ENCODE measurements around the gene TMEM100.

TMEM100 gene

GRCh38 chr17:55764610-55765009 is 41.9 kb upstream of the TMEM100 start:
- ChIA-PET CTCF (no interaction called here), POLR2A (no interaction called here)
- no peak for TF ChIP-seq CTCF (IDR thresholded peaks at IDR 0.05; ENCODE audit: control extremely low read depth, extremely low read depth, low read depth, missing control alignments)
- DNase-seq (ENCODE audit: extremely low spot score) = no peak

- TF ChIP-seq CTCF (IDR thresholded peaks at IDR 0.05; ENCODE audit: control extremely low read depth, extremely low read depth, low read depth, missing control alignments) = no peak
- ChIA-PET CTCF (no interaction called here), POLR2A (no interaction called here)
- no peak for DNase-seq (ENCODE audit: extremely low spot score)
These were observed 41.2 kb upstream of the TMEM100 start for GRCh38 chr17:55763856-55764255.

- TF ChIP-seq CTCF (IDR thresholded peaks at IDR 0.05; ENCODE audit: control extremely low read depth, extremely low read depth, low read depth, missing control alignments) = no peak
These were observed 39.6 kb upstream of the TMEM100 start for GRCh38 chr17:55762086-55762858.

GRCh38 chr17:55760643-55761355 is 38.1 kb upstream of the TMEM100 start:
- CTCF ChIA-PET = interaction anchor here (0.6 to 1.4 kb wide), 4 partner anchors 9 to 35 kb away, joined by 3 read pairs; partner anchors contain the start of gene PCTP
- no peak for DNase-seq (ENCODE audit: extremely low spot score)
- POLR2A ChIA-PET = no interaction called here
- TF ChIP-seq CTCF (IDR thresholded peaks at IDR 0.05; ENCODE audit: control extremely low read depth, extremely low read depth, low read depth, missing control alignments) = no peak

More at GRCh38 chr17:55762086-55762858, 39.6 kb upstream of the TMEM100 start:
- no peak for DNase-seq (ENCODE audit: extremely low spot score)
- ChIA-PET POLR2A (no interaction called here), CTCF (interaction anchor here (0.8 to 1.3 kb wide), 4 partner anchors 9 to 248 kb away, joined by 3 to 4 read pairs (median 3); partner anchors contain the start of gene PCTP)

- no peak for TF ChIP-seq CTCF (IDR thresholded peaks at IDR 0.05; ENCODE audit: control extremely low read depth, extremely low read depth, low read depth, missing control alignments)
- ChIA-PET POLR2A (no interaction called here), CTCF (interaction anchor here (1.0 to 1.3 kb wide), 2 partner anchors 10 to 156 kb away, joined by 3 read pairs; no protein-coding TSS in a partner anchor)
- DNase-seq (ENCODE audit: extremely low spot score) = no peak
These were observed 35.5 kb upstream of the TMEM100 start for GRCh38 chr17:55758171-55758570.

GRCh38 chr17:55757659-55758058 is 35.0 kb upstream of the TMEM100 start:
- no peak for DNase-seq (ENCODE audit: extremely low spot score)
- ChIA-PET CTCF (interaction anchor here (1.0 kb wide), 1 partner anchor 155 kb away, joined by 3 read pairs; no protein-coding TSS in a partner anchor), POLR2A (no interaction called here)
- no peak for TF ChIP-seq CTCF (IDR thresholded peaks at IDR 0.05; ENCODE audit: control extremely low read depth, extremely low read depth, low read depth, missing control alignments)
